PC-9 (cell line): ENCODE measurements around the gene RYR2.

Experiments used
- CTCF ChIP-seq: fragments of 200-600 bp; sonication (generic); conservative IDR thresholded peaks from 2 replicates; pipeline ENCODE4 v1.6.1; 2017; ENCODE audit warnings: mixed run types, antibody characterized with exemption, mild to moderate bottlenecking, moderate library complexity
- EZH2 ChIP-seq: fragments of 200-600 bp; sonication (generic); IDR thresholded peaks from 2 replicates; pipeline ENCODE4 v1.8.0; 2017; ENCODE audit warnings: antibody characterized with exemption, low read depth

GRCh38 chr1:237084341-237085077 lies 42.5 kb downstream of the RYR2 start:
- TF ChIP-seq EZH2 (no peak), CTCF (no peak)
